Heart left ventricle (tissue), 13 donors: ENCODE measurements around the gene IFI30.

Experiments
- POLR2A ChIP-seq, 2 donors: fragments of 450-650 bp; IDR thresholded peaks; one replicate each; pipeline ENCODE4 v1.6.1; 2017; ENCODE audit warnings: antibody characterized with exemption in 2 of 2, mild to moderate bottlenecking in 2 of 2, moderate library complexity in 2 of 2
- TF ChIP-seq, protein P1 (sequence below), 12 donors: fragments of 200-600 bp; sonication (generic) in 4 of 12; IDR thresholded peaks; one replicate each; pipeline versions ENCODE4 v1.5.0 to v1.8.0; 2018 to 2022; ENCODE audit warnings: antibody characterized with exemption in 12 of 12, mild to moderate bottlenecking in 5 of 12
- donor health status: ischemic (EF 13 %, LVEDD 7.1; RV severe dilation, severe dysfunction).
- donor health status: DM: no; HTN: yes; CAD: no.
- donor health status: DM: no; HTN: no; CAD: no.
- donor health status: ischemic (EF 25% LVEDD 6.9; RV normal size, moderate dysfunction).
- donor health status: ischemic (EF 25% LVEDD 5.7; RV mildly dilated, moderate dysfunction).
- donor health status: ischemic (EF 35%, LVEDD 5.7; RV mildly dilated, moderate dysfunction).
- donor health status: nonischemic (EF 11% LVEDD 7.7; RV severe dilation, severe dysfunction).
- donor health status: DM: yes; HTN: yes; CAD: no.
- donor health status: PGD.
- donor health status: ischemic (EF 29% LVEDD 5.4; RV normal size, mild dysfunction).
- donor health status: nonischemic (EF 23%, LVEDD 6.1; RV moderate dilation, normal function).

DNA sequence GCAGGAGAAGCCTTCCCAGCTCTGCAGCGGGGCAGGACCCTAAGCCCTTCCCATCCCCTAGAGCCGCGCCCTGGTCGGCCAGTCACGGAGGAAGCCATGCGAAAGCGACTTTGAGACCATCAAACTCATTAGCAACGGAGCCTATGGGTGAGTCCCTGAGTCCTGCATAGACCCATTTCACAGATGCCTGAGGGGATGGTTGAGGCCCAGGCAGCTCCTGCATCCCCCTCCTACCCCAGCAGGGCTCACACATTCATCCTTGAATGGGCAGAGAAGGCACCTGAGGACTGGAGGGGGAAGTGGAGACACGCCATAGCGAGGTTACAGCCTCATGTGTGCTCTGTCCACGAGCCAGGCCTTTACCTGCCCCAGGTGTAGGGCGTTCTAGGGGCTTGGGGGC lies 44.8 kb upstream of the IFI30 start:
- TF ChIP-seq, protein P1, sequence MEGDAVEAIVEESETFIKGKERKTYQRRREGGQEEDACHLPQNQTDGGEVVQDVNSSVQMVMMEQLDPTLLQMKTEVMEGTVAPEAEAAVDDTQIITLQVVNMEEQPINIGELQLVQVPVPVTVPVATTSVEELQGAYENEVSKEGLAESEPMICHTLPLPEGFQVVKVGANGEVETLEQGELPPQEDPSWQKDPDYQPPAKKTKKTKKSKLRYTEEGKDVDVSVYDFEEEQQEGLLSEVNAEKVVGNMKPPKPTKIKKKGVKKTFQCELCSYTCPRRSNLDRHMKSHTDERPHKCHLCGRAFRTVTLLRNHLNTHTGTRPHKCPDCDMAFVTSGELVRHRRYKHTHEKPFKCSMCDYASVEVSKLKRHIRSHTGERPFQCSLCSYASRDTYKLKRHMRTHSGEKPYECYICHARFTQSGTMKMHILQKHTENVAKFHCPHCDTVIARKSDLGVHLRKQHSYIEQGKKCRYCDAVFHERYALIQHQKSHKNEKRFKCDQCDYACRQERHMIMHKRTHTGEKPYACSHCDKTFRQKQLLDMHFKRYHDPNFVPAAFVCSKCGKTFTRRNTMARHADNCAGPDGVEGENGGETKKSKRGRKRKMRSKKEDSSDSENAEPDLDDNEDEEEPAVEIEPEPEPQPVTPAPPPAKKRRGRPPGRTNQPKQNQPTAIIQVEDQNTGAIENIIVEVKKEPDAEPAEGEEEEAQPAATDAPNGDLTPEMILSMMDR (IDR thresholded peaks at IDR 0.05): no peak
- no peak for TF ChIP-seq POLR2A (IDR thresholded peaks at IDR 0.05)
